Hypothalamus (tissue), 51 donors: ENCODE results near the gene U2AF2.

ENCODE experiments used
- DNase-seq, 51 donors: peaks; one replicate each; lab custom pipeline; 2025; lab: John Stamatoyannopoulos, UW

U2AF2 gene

DNA sequence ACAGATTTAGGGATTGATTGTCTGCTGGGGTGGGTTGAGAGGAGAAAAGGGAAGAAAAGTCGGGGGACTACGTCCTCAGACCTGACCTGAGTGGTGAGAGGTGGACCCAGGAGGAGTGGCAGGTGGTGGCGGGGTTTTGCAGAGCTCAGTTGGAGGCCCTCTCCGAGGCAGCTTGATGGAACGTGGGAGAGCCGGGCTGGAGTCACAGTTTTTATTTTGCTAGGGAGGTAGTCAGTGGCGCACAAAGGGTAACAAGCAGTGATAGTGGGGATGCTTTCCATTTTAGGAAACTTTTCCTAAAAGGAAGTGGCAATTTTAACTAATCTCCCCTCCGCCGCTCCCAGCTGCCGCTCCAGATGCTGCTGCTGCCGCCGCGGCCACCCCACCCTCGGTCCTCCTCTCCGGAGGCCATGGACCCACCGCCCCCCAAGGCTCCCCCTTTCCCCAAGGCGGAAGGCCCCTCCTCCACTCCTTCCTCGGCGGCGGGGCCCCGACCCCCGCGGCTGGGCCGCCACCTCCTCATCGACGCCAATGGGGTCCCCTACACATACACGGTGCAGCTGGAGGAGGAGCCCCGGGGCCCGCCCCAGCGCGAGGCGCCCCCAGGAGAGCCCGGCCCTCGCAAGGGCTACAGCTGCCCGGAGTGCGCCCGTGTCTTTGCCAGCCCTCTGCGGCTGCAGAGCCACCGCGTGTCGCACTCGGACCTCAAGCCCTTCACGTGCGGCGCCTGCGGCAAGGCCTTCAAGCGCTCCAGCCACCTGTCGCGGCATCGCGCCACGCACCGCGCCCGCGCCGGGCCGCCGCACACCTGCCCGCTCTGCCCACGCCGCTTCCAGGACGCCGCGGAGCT lies 12.5 kb upstream of the U2AF2 start:
- DNase-seq = peak in 4 of 51 donors; percentile 13 to 34 (median 22)

DNA sequence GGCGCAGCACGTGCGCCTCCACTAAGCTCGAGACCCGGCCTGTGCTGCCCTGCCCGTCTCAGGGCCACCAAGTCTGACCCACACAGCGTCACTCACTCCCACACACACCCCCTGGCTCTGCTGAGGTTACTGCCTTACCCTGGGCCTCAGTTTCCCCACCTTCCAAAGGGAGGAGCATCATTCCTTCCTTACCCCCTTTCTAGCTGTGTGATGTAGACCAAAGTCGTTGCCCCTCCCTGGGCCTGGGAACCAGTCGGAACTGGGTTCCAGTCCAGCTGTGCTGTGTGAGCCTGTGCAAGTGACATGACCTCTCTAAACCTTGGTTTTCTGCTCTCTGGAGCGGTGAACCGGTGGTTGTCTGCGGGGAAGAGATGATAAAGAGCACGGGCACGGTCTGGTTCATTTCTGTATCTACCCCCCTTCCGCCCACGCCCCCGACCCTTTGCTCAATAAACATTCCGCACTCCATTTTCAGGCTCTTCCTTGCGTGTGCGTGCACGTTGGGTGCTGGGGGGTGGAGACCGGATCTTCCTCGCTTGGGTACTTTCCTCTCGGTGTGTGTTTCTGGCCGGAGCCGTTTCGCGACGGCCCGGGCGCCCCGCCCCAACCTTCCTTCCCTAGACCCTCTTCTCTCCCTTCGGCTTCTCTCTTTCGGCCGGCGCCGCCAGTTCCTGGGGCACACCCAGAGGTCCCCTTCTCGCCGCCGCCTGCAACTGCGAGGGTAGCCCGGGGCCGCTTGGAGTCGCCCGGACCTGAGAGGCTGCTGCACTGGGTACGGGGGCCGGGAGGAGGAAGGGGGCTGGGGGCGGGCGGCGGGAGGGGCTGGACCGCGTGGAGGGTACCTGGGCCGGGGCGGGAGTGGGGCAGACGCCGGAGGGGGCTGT lies 11.6 kb upstream of the U2AF2 start, which contains the start of gene ZNF581:
Gene ZNF581 (plus strand): TSS at position 647 of the 884 bp plus-strand sequence. CDS start 923 bp downstream, outside the sequence.
- DNase-seq = peak in 47 of 51 donors; percentile 22 to 85 (median 58)

DNA sequence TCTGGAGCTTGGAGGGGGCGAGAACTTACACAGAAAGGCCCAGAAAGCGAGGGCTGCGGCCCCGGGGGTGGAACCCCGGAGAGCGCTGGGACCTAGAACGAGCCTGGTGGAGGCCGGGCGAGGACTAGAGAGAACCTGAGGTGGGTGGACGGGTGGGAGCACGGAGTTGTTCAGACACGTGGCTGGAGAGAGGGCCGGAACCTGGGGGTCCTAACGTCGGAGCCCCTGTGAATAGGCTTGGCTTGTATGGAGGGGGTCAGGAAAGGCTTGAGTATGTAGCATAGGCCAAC lies 11.0 kb upstream of the U2AF2 start:
- DNase-seq = peak in 1 of 51 donors; percentile 40

DNA sequence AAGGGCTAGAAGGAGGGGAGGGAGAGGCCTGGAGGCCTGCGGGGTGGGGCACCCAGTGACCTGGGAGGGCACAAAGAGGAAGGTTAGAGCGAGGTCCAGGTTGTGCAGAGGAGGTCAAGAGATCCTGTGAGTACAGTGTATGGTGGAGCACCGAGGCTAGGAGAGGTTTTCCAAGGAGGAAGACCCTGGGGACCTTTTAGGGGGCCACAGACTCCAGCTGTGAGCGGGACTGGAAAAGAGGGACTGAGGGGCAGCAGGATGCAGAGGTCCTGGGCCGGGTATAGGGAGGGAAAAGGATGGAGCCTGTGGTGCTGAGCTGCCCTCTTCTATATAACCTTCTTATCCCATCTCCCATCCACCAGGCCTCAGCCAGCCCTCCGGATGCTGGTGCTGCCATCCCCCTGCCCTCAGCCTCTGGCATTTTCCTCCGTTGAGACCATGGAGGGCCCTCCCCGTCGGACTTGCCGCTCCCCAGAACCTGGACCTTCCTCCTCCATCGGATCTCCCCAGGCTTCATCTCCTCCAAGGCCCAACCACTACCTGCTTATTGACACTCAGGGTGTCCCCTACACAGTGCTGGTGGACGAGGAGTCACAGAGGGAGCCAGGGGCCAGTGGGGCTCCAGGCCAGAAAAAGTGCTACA lies 10.5 kb upstream of the U2AF2 start:
- no peak for DNase-seq

DNA sequence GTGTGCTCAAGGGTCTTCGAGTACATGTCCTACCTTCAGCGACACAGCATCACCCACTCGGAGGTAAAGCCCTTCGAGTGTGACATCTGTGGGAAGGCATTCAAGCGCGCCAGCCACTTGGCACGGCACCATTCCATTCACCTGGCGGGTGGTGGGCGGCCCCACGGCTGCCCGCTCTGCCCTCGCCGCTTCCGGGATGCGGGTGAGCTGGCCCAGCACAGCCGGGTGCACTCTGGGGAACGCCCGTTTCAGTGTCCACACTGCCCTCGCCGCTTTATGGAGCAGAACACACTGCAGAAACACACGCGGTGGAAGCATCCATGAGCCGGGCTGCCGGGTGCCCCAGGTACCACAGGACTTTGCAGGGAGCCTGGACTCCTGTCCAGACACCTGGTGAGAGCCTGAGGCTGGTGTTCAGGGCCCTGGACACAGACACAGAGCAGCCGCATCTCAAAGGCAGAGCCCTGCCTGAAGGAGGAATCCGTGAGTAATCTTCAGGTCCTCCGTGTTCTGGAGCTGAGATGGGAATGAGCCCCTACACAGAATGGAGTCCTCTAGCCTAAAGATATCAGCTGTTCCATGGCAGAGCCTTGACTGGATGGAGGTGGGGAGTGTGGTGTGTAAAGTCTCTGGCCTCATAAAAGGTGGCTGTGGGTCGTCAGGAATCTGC lies 9.9 kb upstream of the U2AF2 start:
- DNase-seq = no peak

GRCh38 chr19:55645512-55645881 lies 9.3 kb upstream of the U2AF2 start:
- no peak for DNase-seq

DNA sequence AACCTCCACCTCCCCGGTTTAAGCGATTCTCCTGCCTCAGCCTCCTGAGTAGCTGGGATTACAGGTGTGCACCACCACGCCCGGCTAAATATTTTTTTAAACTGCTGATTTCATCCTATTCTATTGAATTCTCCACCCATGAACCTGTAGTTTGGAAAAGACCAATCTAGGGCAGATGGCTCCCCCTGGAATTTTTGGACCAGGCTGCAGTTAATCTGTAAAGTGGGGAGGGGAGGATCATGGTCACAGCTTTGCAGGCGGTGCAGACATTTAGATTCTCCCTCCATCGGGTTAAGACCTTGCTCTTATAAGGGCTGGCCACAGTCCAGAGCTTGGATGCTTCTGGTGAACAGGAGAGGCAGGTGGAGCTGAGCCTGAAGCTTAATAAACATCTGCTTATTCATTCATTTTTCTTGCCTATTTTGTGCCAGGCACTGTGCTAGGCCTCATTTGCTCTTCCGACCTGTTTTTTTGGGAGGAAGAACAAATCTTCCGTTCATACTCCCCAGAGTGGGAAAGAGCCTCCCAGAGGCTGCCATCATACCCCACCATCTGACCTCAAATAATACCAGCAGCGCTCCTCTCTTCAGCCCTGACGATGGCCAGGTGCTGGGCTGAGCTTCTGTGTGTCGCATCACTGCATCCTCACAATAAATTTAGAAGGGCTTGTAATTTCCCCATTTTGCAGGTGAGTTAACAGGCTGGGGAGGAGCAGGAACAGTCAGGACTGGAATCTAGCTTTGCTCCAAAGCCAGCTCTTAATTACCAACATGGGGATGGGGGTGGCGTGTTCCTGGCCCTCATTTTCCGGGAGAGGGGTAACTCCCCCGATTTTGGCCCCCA lies 7.7 kb upstream of the U2AF2 start:
- no peak for DNase-seq

- DNase-seq = peak in 48 of 51 donors; percentile 39 to 91 (median 74)
These were observed 6.9 kb upstream of the U2AF2 start, which contains the start of gene CCDC106 for GRCh38 chr19:55647732-55648584. Gene CCDC106 (plus strand): TSS chr19:55648212. CDS start chr19:55649047, 835 bp downstream.

DNA sequence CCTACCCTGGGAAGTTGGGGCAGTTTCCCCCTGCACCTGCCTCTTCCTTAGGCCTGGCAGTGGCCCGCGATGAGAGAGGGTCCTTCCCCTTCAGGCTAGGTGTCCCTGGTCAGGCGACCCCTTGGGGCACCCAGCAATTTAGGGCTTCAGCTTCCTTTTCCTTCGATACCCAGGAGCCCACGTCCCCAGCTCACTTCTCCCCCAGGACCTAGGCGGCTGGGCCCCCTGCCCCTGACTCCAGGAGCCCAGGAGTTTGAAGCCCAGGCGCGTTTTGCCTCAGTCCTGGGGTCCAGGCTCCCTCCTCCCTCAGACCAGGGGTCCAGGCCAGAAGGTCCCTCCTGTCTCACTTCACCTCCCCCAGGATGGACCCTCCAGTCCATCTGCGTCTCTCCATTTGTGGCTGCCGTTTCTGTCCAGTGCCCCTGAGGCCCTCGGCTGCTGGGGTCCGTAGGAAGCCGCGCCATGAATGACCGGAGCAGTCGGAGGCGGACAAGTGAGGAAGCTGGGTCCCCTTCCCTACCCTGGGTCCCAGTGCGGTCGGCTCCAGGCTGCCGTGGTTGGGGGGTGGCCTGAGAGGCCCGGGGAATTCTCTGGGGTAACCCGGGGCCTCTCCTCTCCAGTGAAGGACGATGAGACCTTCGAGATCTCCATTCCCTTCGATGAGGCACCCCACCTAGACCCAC lies 6.1 kb upstream of the U2AF2 start:
- peak in 2 of 51 donors; percentile 37 to 39 for DNase-seq

DNA sequence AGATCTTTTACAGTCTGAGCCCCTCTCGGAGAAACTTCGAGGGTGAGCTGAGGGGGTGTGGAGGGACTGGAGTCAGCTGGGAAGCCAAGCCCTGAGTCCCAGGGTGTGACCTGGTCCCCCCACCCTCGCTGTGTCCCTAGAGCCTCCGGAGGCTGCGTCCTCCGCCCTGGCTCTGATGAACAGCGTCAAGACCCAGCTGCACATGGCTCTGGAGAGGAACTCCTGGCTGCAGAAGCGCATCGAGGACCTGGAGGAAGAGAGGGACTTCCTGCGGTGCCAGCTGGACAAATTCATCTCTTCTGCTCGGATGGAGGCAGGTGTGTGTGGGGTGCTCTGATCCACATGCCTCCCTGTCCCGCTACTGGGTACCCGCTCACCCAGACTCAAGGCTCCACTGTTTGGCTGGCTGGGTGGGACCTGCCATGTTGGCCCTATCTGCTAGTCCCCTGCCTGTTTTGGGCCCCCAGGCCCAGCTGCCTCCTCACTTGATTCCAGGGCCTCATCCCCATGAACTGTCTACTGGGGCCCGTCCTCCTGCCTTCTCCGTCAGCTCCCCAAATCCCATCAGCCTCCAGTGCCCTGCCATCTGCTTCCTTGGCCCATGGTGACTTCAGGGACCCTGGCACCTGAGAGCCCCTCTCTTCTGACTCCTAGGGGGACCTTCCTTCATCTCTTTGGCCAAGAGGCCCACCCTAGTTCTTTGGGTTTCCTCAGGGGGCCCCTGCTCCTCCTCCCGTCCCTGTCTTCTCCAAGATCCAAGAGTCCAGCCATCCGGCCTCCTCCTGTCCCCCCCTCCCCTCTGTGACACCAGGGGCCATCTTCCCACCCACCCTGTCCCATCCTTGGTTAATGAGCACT lies 5.3 kb upstream of the U2AF2 start:
- DNase-seq = no peak

DNA sequence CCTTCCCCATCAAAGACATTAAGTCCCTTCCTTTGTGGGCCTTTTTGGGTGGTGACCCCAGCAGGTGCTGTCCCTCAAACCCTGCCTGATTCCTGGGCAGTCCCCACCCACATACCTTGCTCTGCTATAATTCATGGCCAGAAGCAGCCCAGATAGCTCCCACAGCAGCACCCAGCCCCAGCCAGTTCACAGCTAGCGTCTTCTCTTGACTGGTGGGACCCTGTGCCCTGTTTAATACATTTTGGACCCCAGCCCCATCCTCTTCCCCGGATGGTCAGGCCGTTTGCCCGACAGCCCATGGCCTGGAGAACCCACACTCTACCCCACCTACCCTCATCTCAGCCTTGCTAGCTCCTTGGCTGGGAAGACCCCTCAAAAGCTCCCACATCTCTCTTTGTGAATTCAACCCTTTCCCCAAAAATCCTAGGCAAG lies 4.7 kb upstream of the U2AF2 start:
- DNase-seq = no peak

DNA sequence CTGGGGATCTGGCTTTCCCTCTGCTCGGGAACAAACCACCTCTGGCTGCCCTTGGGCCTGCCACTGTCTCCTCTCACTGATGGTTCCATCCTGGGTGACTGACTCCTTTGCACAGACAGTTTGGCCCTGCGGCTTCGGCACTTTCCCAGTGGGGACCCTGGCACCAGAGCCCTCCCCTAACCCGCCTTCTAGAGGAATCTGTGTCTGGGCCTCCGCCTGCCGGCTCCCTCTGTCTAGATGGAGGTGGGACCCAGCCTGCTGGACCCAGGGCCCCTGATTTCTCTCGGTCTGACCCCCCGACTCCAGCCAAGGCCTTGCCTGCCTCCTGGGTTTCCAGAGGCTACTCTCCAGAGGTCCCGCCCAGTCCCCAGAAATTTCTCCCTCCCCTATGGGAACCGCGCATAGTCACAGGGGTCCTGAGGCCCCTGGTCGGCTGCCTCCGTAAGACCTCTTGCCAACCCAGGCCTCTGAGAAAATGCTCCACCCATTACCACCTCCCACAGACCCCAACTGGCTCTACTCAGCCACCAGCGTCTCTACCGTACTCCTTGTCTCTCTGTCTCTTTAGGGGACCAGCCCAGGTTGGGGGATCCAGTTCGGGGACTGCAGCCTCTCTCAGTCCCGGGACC lies 4.1 kb upstream of the U2AF2 start:
- DNase-seq = no peak

DNA sequence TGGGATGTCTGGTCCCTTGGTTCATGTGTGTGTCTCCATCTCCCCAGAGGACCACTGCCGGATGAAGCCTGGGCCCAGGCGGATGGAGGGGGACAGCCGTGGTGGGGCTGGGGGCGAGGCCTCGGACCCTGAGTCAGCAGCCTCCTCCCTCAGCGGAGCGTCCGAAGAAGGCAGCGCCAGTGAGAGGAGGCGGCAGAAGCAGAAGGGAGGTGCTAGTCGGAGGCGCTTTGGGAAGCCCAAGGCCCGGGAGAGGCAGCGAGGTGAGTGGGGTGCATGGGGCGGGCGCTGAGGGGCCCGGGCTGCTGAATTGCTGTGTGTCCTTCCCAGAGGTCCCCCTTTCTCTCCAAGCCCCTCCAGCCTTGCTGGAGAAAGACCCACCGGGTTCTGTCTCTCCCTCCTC lies 3.6 kb upstream of the U2AF2 start:
- no peak for DNase-seq

GRCh38 chr19:55652311-55653128 lies 2.3 kb upstream of the U2AF2 start:
- no peak for DNase-seq

GRCh38 chr19:55653651-55654322 lies 1.0 kb upstream of the U2AF2 start:
- DNase-seq = peak; percentile 85 to 100 (median 96)
